DMS 273 (cell line): ENCODE results near the gene HDLBP.

Experiments
- DNase-seq: peaks from one replicate; lab custom pipeline; 2025; ENCODE audit not compliant: unreplicated experiment; lab: John Stamatoyannopoulos, UW

The HDLBP gene

DNA sequence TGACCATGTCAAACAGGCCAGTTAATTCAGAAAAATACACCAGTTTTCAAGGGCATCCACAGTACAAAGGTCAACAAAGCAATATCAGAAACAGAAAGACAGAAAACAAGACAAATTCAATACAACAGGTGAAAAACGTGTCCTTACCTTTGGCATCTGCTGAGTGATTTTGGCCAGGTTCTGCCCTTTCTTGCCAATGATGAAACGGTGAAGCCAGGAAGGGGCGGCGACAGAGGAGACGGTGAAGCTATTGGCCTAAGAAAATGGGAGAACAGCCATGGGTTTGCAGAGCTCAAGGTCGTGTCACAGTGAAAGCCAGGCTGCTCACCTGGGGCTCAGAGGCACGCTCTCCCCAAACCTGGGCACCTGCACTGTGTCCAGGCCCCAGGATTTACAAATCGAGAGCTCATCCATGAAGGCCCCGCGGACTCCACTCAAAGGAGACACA, 60.5 kb downstream of the HDLBP start:
- DNase-seq: no peak

- no peak for DNase-seq
These were observed 62.5 kb downstream of the HDLBP start for GRCh38 chr2:241252778-241253475.

GRCh38 chr2:241249654-241250053, 65.8 kb downstream of the HDLBP start:
- no peak for DNase-seq

DNA sequence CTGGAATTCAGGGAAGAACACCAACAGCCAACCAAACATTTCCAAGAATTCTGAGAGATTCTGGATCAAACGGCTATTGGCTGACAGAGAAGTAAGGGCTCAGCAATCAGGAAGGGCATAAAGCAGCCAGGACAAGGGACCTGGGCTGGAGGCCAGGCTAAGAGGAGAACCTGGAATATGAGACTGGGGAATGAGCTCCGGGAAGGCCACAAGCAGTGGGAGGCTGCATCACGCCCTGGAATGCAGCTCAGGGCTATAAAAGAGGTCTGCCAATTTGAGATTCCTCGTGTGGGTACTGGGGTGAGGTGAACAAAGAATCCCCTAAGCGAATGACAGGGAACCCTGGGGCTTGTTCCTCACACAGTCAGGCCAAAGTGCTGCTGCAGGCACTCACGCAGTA, 66.6 kb downstream of the HDLBP start:
- DNase-seq: no peak

- DNase-seq: no peak
These were observed 67.2 kb downstream of the HDLBP start for GRCh38 chr2:241248289-241248688.

- DNase-seq: no peak
These were observed 71.1 kb downstream of the HDLBP start for GRCh38 chr2:241244368-241244767.

DNA sequence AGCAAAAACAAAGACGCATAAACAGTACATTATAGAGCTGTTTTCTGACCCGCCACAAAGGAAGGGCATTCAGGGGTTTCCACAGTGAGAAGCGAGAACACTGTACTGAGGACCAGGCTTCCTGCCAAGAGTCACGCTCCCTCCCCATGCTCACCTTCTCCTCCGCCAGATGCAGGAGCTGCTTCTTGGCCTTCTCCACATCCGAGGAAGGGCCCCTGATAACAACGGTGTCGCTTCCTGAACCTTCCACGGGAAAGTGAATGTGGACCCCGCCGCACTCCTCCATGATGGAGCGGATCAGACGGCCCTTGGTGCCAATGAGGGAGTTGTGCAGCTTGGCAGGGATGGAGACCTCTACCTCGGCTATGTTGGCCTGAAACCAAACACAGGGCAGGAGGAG, 73.2 kb downstream of the HDLBP start:
- DNase-seq: no peak

DNA sequence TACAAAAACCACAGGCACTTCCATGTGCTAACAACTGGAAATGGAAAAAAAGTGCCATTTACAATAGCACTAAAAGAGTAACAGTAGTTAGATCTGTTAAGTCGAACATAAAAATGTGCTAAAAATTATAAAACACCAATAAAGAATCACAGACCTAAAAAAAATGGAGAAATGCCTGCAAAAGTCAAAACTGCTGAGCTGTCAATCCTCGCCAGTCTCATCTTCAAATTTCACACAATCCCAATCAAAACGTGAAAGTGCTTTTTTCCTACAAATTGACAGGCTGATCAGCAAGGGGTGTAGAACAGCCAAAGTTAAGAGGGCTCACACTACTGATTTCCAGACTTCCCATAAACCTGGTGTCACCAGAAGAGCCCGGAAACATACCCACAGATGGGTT, 73.8 kb downstream of the HDLBP start:
- DNase-seq: no peak

GRCh38 chr2:241240320-241241004, 75.0 kb downstream of the HDLBP start:
- DNase-seq: no peak

GRCh38 chr2:241239552-241240202, 75.8 kb downstream of the HDLBP start:
- no peak for DNase-seq

DNA sequence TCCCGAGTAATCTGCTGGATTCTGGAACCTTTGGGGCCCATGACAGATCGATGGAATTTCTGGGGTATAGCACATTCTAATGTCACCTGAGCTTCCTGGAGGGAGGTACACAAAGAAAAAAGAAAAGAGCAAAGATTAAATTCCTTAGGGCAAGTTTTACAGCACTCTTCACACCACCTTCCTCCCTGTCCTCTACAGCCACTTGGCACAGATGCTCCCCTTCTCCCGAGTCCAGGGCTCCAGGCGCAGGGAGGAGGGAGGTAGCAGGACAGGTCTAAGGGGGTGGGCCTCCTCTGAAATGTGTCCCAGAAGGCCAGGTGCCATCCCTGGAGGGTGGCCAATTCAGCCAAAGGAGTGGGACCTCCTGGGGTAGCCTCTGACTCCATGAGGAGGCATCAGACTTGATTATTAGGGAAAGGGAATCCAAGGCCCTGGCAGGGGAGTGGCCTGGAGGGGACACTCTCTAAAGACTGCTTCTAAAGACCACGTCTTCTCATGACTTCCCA, 76.7 kb downstream of the HDLBP start:
- no peak for DNase-seq

DNA sequence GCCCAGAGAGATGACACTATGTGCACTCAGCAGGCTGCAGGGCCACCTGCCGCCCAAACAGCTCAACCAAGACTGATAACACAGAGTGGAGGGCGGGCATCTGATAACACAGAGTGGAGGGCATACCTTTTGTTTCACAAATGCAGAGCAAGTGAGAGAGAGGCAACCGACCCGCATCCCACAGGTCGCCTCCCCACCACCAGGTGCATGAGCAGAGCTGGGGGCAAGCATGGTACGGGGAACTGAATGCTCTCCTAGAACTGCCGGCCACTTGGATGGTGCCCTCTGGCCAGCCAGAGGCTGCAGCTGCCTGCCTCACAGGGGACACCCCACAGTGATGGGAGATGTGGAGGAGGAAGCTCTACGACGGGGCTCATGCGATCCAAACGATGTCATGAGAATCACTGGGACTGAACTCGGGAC, 77.5 kb downstream of the HDLBP start:
- DNase-seq: no peak

DNA sequence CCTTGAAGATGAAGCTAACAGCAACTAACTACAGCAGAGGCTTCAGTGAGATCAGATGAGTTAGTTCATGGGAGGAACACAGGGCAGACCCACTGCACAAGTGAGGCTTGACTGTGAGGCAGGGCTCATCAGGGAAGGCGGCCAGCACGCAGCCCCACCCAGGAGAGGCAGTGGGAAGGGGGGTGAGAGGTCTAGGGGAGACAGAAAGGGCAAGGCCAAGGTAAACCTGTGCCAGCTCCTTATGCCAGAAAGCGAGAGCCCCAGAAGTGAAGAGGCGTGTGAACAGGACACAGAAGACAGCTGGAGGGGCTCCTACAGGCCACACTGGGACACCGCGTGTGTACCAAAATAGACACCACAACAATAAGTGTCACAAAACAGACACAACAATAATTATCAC, 78.4 kb downstream of the HDLBP start:
- DNase-seq: no peak

DNA sequence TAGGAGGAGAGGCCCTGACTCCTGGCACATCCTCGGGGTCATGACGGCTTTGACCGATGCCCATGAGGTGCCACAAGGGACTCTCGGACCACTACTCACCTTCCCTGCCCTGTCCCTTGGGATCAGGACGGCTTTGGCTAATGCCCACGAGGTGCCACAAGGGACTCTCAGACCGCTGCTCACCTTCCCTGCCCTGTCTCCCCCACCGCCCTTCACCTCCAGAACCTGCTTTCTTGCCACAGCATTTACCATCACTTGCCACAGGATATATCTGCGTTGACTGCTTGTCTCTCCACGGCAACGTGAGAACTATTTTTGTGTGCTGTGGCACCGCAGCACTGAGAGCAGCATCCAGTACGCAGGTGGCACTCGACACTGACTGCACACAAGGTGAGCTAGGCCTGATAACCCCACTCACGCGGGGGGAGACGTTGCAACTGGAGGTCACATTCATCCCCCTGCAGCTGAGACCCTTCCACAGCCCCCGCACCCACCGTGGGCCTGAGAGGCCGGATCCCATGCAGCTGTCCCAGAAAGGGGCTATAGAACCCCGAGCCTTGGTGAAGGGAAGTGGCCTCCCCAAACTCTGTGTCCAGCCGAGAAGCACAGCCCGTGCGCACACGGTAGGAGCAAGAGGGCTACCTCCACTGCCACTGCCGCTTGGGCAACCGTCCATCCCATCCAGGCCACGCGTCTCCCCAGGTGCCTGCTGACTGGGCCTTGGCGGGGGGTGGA, 79.4 kb downstream of the HDLBP start:
- DNase-seq: no peak

DNA sequence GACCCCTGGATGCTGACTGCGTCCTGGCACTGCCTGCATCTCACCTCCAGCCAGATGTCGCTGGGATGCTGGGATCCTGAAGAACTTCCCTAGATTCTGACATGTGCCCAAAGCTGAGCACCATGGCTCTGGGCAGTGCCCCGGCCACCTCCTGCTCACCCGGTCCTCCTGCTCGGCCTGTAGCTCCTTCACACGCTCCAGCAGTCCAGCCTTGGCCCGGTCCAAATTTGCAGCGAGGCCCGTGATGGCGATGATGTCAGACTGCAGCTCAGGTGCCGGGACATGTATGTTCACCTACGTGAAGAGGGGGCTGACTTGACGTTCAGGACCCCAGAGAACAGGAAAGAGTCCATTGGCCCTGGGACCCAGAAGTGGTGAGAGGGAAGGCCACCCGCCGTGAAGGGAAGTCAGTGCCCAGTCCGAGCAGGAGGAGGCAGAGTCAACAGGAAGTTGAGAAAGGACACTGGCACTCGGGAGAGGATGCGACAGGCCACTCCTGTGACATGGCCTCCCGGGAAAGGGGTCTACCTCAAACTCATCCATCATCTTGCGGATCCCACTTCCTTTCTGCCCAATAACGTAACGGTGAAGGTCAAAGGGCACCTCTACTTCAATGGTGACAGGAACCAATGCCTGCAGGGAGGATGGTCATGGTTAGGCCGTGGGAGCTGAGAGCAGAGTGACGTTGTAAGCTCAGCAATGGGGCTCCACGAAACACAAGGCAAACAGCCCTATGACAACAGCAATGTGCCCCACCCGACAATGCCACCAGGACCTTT, 80.3 kb downstream of the HDLBP start:
- DNase-seq: no peak

GRCh38 chr2:241234066-241234790, 81.2 kb downstream of the HDLBP start:
- no peak for DNase-seq

- no peak for DNase-seq
These were observed 82.5 kb downstream of the HDLBP start for GRCh38 chr2:241232736-241233575.

DNA sequence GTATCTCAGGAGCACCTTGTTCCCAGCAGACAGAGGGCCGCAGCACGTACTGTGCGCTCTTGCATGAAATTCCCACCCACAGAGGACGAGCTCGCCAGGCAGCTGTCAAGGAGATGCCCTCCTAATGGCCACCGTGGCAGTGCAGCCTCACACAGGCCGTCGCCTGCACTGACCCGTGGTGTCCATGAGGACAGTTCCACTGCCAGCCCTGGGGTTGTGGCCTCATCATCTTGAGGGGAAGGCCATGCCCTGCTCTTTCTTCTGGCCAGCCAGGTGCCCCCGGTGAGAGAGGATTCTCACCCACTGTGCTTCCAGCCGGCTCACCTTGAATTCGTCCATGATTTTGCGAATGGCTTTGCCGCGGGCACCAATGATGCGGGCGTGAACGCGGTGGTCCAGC, 85.0 kb downstream of the HDLBP start:
- DNase-seq: no peak
